NCI-H69 (cell line): ENCODE measurements around the gene MTMR10.

ENCODE experiments used
- DNase-seq: peaks from one replicate; lab custom pipeline; 2025; lab: John Stamatoyannopoulos, UW

MTMR10 gene

GRCh38 chr15:30919877-30920550, 71.4 kb downstream of the MTMR10 start:
- no peak for DNase-seq

GRCh38 chr15:30918366-30918765, 73.1 kb downstream of the MTMR10 start:
- no peak for DNase-seq

- no peak for DNase-seq
Measured at GRCh38 chr15:30917675-30918074, 73.8 kb downstream of the MTMR10 start.

- DNase-seq = no peak
Measured at GRCh38 chr15:30917013-30917412, 74.4 kb downstream of the MTMR10 start.

GRCh38 chr15:30913761-30914160, 77.7 kb downstream of the MTMR10 start:
- DNase-seq = no peak

GRCh38 chr15:30906366-30906765, 85.1 kb downstream of the MTMR10 start:
- DNase-seq = no peak

- DNase-seq = no peak
Measured at GRCh38 chr15:30905821-30906220, 85.6 kb downstream of the MTMR10 start.

- DNase-seq = no peak
Measured at GRCh38 chr15:30904812-30905211, 86.6 kb downstream of the MTMR10 start.

GRCh38 chr15:30903497-30904187, 87.8 kb downstream of the MTMR10 start, which contains the start of gene FAN1:
Gene FAN1 (plus strand): TSS chr15:30903915. CDS start chr15:30904664, 749 bp downstream.
- peak; percentile 94 for DNase-seq

GRCh38 chr15:30901889-30902288, 89.5 kb downstream of the MTMR10 start:
- no peak for DNase-seq

- DNase-seq = no peak
Measured at GRCh38 chr15:30896211-30896606, 95.2 kb downstream of the MTMR10 start.

- DNase-seq = no peak
Measured at GRCh38 chr15:30895461-30896210, 95.8 kb downstream of the MTMR10 start.

- DNase-seq = no peak
Measured at GRCh38 chr15:30889196-30889595, 102.2 kb downstream of the MTMR10 start.
